Measurements from ENCODE around the gene EXOC4.

Gene EXOC4

GRCh38 chr7:133940368-133940767, 687.5 kb downstream of the EXOC4 start:
- DNase-seq (ENCODE audit: low read depth) = no peak

GRCh38 chr7:133941496-133941895, 688.6 kb downstream of the EXOC4 start:
- DNase-seq (ENCODE audit: low read depth) = no peak

- no peak for DNase-seq (ENCODE audit: low read depth)
These were observed 692.6 kb downstream of the EXOC4 start for GRCh38 chr7:133945497-133945896.

- DNase-seq (ENCODE audit: low read depth) = no peak
These were observed 694.8 kb downstream of the EXOC4 start for GRCh38 chr7:133947458-133948254.

GRCh38 chr7:133948588-133948987, 695.7 kb downstream of the EXOC4 start:
- no peak for DNase-seq (ENCODE audit: low read depth)

- no peak for DNase-seq (ENCODE audit: low read depth)
These were observed 698.0 kb downstream of the EXOC4 start for GRCh38 chr7:133950855-133951254.

GRCh38 chr7:133955208-133955607, 702.3 kb downstream of the EXOC4 start:
- DNase-seq (ENCODE audit: low read depth) = no peak

GRCh38 chr7:133957845-133958244, 705.0 kb downstream of the EXOC4 start:
- DNase-seq (ENCODE audit: low read depth) = no peak

- no peak for DNase-seq (ENCODE audit: low read depth)
These were observed 705.9 kb downstream of the EXOC4 start for GRCh38 chr7:133958822-133959221.

- no peak for DNase-seq (ENCODE audit: low read depth)
These were observed 706.6 kb downstream of the EXOC4 start for GRCh38 chr7:133959505-133959904.

- DNase-seq (ENCODE audit: low read depth) = no peak
These were observed 708.8 kb downstream of the EXOC4 start for GRCh38 chr7:133961724-133962123.

GRCh38 chr7:133962646-133963045, 709.8 kb downstream of the EXOC4 start:
- no peak for DNase-seq (ENCODE audit: low read depth)

- DNase-seq (ENCODE audit: low read depth) = no peak
These were observed 710.8 kb downstream of the EXOC4 start for GRCh38 chr7:133963629-133964028.

GRCh38 chr7:133971625-133972024, 718.7 kb downstream of the EXOC4 start:
- no peak for DNase-seq (ENCODE audit: low read depth)

- no peak for DNase-seq (ENCODE audit: low read depth)
These were observed 720.8 kb downstream of the EXOC4 start for GRCh38 chr7:133973710-133974109.

- DNase-seq (ENCODE audit: low read depth) = no peak
These were observed 722.3 kb downstream of the EXOC4 start for GRCh38 chr7:133975130-133975529.

- DNase-seq (ENCODE audit: low read depth) = no peak
These were observed 723.3 kb downstream of the EXOC4 start for GRCh38 chr7:133976140-133976539.

GRCh38 chr7:133977409-133978274, 724.8 kb downstream of the EXOC4 start:
- DNase-seq (ENCODE audit: low read depth) = no peak

GRCh38 chr7:133978502-133979295, 725.8 kb downstream of the EXOC4 start:
- DNase-seq (ENCODE audit: low read depth) = no peak

GRCh38 chr7:133980804-133981203, 727.9 kb downstream of the EXOC4 start:
- no peak for DNase-seq (ENCODE audit: low read depth)

GRCh38 chr7:133983685-133984419, 731.0 kb downstream of the EXOC4 start:
- peak; percentile 0 for DNase-seq (ENCODE audit: low read depth)

GRCh38 chr7:133985300-133985699, 732.4 kb downstream of the EXOC4 start:
- no peak for DNase-seq (ENCODE audit: low read depth)

Data from fibroblast of the conjunctiva (primary cell).